Liver (tissue), 9 donors: ENCODE data around the gene PLTP. TPM values are rescaled to one million over a fixed set of nuclear protein-coding genes. Genes with fewer than 3 reads are reported as not detected.

ENCODE experiments used
- DNase-seq: peaks from one replicate; pipeline ENCODE4 v3.0.0-alpha.2; 2017; ENCODE audit warnings: low spot score
- H3K27ac ChIP-seq, 2 donors: one replicate each; pipeline ENCODE4 v1.7.0; 2013; ENCODE audit warnings: inconsistent platforms in 2 of 2, low read length in 2 of 2, control low read depth in 1 of 2, low read depth in 1 of 2, mild to moderate bottlenecking in 1 of 2
- H3K27me3 ChIP-seq, 4 donors: one replicate each; pipeline versions ENCODE4 v1.6.1 to v1.7.0; 2013; ENCODE audit warnings: low read length in 3 of 4, inconsistent platforms in 1 of 4, mild to moderate bottlenecking in 1 of 4, moderate library complexity in 1 of 4; ENCODE audit not compliant: control insufficient read depth in 4 of 4, insufficient read depth in 4 of 4
- H3K36me3 ChIP-seq, 4 donors: one replicate each; pipeline versions ENCODE4 v1.6.1 to v1.7.0; 2013; ENCODE audit warnings: low read length in 3 of 4, mild to moderate bottlenecking in 3 of 4, low read depth in 1 of 4, moderate library complexity in 1 of 4; ENCODE audit not compliant: control insufficient read depth in 4 of 4, insufficient read depth in 3 of 4
- H3K4me1 ChIP-seq, 4 donors: one replicate each; pipeline versions ENCODE4 v1.6.1 to v1.7.0; 2013; ENCODE audit warnings: low read length in 3 of 4, mild to moderate bottlenecking in 3 of 4, moderate library complexity in 1 of 4; ENCODE audit not compliant: control insufficient read depth in 4 of 4, insufficient read depth in 4 of 4
- H3K4me3 ChIP-seq, 3 donors: one replicate each; pipeline versions ENCODE4 v1.6.1 to v1.7.0; 2013; ENCODE audit warnings: low read length in 3 of 3, control low read depth in 1 of 3, low read depth in 1 of 3, mild to moderate bottlenecking in 1 of 3
- H3K9ac ChIP-seq, 2 donors: one replicate each; pipeline ENCODE4 v1.7.0; 2013; ENCODE audit warnings: low read length in 2 of 2, mild to moderate bottlenecking in 2 of 2, moderate library complexity in 2 of 2, control low read depth in 1 of 2, low read depth in 1 of 2
- H3K9me3 ChIP-seq, 4 donors: one replicate each; pipeline versions ENCODE4 v1.6.1 to v1.7.0; 2013; ENCODE audit warnings: low read length in 3 of 4; ENCODE audit not compliant: control insufficient read depth in 4 of 4
- EGR1 ChIP-seq, 2 donors: IDR thresholded peaks; 2 replicates each; pipeline ENCODE4 v1.6.1; 2016 to 2018; ENCODE audit warnings: antibody characterized with exemption in 2 of 2, low read depth in 2 of 2
- FOXA1 ChIP-seq: IDR thresholded peaks from 2 replicates; pipeline ENCODE4 v1.6.1; 2016; ENCODE audit warnings: antibody characterized with exemption
- FOXA2 ChIP-seq: IDR thresholded peaks from 2 replicates; pipeline ENCODE4 v1.6.1; 2016; ENCODE audit warnings: antibody characterized with exemption
- GABPA ChIP-seq, 2 donors: IDR thresholded peaks in 1 of 2; conservative IDR thresholded peaks in 1 of 2; 2 replicates each; pipeline ENCODE4 v1.6.1; 2016; ENCODE audit warnings: antibody characterized with exemption in 2 of 2, mild to moderate bottlenecking in 1 of 2, moderate library complexity in 1 of 2
- HNF4A ChIP-seq, 2 donors: conservative IDR thresholded peaks; 2 replicates each; pipeline ENCODE4 v1.6.1; 2016; ENCODE audit warnings: antibody characterized with exemption in 2 of 2, mild to moderate bottlenecking in 2 of 2
- HNF4G ChIP-seq: IDR thresholded peaks from 2 replicates; pipeline ENCODE4 v1.6.1; 2016; ENCODE audit warnings: antibody characterized with exemption
- JUND ChIP-seq, 2 donors: IDR thresholded peaks; 2 replicates each; pipeline ENCODE4 v1.6.1; 2016; ENCODE audit warnings: antibody characterized with exemption in 2 of 2
- NR2F2 ChIP-seq: IDR thresholded peaks from 2 replicates; pipeline ENCODE4 v1.6.1; 2016; ENCODE audit warnings: antibody characterized with exemption
- RAD21 ChIP-seq, 2 donors: IDR thresholded peaks; 2 replicates each; pipeline ENCODE4 v1.6.1; 2016; ENCODE audit warnings: antibody characterized with exemption in 2 of 2, mild to moderate bottlenecking in 2 of 2
- RXRA ChIP-seq, 2 donors: IDR thresholded peaks; 2 replicates each; pipeline ENCODE4 v1.6.1; 2017 to 2018; ENCODE audit warnings: antibody characterized with exemption in 2 of 2, mild to moderate bottlenecking in 1 of 2
- SP1 ChIP-seq: IDR thresholded peaks from 2 replicates; pipeline ENCODE4 v1.6.1; 2018; ENCODE audit warnings: antibody characterized with exemption, mild to moderate bottlenecking
- TAF1 ChIP-seq: conservative IDR thresholded peaks from 2 replicates; pipeline ENCODE4 v1.6.1; 2016; ENCODE audit warnings: antibody characterized with exemption, mild to moderate bottlenecking
- WGBS: extraction: QIAGEN DNeasy Blood & Tissue Kit; methylation state at CpG from one replicate; pipeline ENCODE4 v1.1.7; 2013; 5-methylcytosine and 5-hydroxymethylcytosine counted together
- polyA plus RNA-seq, 2 donors: library from polyadenylated mRNA; stranded (reverse) in 1 of 2; unstranded in 1 of 2; fragments of 200-250 nt in 1 of 2; fragments of >200 nt in 1 of 2; fragmentation: Nextera tagmentation in 1 of 2; extraction: Ambion mirVana in 1 of 2; gene quantifications; one replicate each; pipeline versions ENCODE4 v1.2.1 to v1.2.3, GENCODE V29; 2013 to 2015
- total RNA-seq, 2 donors: library from RNA; depleted of rRNA; stranded (reverse); fragments of >200 nt; gene quantifications; one replicate each; pipeline ENCODE4 v1.2.3, GENCODE V29; 2014
- TF ChIP-seq, protein P1 (sequence below): IDR thresholded peaks from 2 replicates; pipeline ENCODE4 v1.6.1; 2016; ENCODE audit warnings: antibody characterized with exemption
- TF ChIP-seq, protein P2 (sequence below): IDR thresholded peaks from 2 replicates; pipeline ENCODE4 v1.6.1; 2016; ENCODE audit warnings: antibody characterized with exemption
- TF ChIP-seq, protein P3 (sequence below): IDR thresholded peaks from 2 replicates; pipeline ENCODE4 v1.6.1; 2016; ENCODE audit warnings: antibody characterized with exemption
- TF ChIP-seq, protein P4 (sequence below): fragments of 150-350 bp; IDR thresholded peaks from 2 replicates; pipeline ENCODE4 v1.5.1; 2017; ENCODE audit warnings: improper control_type of control experiment, low read depth, low read length; ENCODE audit not compliant: missing input control
- donor health status: healthy.
- donor health status: healthy.
- donor health status: healthy.
- donor health status: healthy.
- donor health status: healthy.

PLTP gene
- total and polyA plus RNA-seq, 4 donors = 22.5 to 69.5 (median 60.7) TPM

DNA sequence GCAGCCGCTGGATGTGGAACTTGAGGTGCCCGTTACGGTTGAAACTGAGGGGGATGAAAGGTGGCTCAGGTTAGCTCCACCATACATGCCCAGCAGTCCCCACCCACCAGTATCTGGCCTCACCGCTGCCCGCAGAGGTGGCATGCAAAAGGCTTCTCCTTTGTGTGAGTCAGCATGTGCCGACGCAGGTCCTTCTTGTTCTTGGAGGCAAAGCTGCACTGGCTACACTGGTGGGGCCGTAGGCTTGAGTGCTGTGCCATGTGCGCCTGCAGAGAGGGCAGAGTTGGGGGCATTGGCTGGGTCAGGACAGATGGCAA is 38.3 kb upstream of the PLTP start:
- WGBS = 93% methylated on average over 9 of the region's 9 CpGs
- H3K9ac ChIP-seq = no peak overlapping the region
- peaks cover 5 to 16% (median 12%) of the 10 kb centered on the region in 4 donors for H3K4me1 ChIP-seq
- no peaks in the 10 kb centered on the region for H3K9me3 ChIP-seq
- DNase-seq = no peak
- no peak for TF ChIP-seq RXRA (IDR thresholded peaks at IDR 0.05)
- no peak for TF ChIP-seq NR2F2
- TF ChIP-seq, protein P1, sequence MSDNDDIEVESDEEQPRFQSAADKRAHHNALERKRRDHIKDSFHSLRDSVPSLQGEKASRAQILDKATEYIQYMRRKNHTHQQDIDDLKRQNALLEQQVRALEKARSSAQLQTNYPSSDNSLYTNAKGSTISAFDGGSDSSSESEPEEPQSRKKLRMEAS = no peak
- TF ChIP-seq, protein P2, sequence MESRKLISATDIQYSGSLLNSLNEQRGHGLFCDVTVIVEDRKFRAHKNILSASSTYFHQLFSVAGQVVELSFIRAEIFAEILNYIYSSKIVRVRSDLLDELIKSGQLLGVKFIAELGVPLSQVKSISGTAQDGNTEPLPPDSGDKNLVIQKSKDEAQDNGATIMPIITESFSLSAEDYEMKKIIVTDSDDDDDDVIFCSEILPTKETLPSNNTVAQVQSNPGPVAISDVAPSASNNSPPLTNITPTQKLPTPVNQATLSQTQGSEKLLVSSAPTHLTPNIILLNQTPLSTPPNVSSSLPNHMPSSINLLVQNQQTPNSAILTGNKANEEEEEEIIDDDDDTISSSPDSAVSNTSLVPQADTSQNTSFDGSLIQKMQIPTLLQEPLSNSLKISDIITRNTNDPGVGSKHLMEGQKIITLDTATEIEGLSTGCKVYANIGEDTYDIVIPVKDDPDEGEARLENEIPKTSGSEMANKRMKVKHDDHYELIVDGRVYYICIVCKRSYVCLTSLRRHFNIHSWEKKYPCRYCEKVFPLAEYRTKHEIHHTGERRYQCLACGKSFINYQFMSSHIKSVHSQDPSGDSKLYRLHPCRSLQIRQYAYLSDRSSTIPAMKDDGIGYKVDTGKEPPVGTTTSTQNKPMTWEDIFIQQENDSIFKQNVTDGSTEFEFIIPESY = no peak
- peaks cover 18 to 68% (median 28%) of the 10 kb centered on the region in 4 donors for H3K36me3 ChIP-seq
- no peaks in the 10 kb centered on the region for H3K27me3 ChIP-seq
- no peak overlapping the region for H3K4me3 ChIP-seq
- H3K27ac ChIP-seq = no peak overlapping the region

DNA sequence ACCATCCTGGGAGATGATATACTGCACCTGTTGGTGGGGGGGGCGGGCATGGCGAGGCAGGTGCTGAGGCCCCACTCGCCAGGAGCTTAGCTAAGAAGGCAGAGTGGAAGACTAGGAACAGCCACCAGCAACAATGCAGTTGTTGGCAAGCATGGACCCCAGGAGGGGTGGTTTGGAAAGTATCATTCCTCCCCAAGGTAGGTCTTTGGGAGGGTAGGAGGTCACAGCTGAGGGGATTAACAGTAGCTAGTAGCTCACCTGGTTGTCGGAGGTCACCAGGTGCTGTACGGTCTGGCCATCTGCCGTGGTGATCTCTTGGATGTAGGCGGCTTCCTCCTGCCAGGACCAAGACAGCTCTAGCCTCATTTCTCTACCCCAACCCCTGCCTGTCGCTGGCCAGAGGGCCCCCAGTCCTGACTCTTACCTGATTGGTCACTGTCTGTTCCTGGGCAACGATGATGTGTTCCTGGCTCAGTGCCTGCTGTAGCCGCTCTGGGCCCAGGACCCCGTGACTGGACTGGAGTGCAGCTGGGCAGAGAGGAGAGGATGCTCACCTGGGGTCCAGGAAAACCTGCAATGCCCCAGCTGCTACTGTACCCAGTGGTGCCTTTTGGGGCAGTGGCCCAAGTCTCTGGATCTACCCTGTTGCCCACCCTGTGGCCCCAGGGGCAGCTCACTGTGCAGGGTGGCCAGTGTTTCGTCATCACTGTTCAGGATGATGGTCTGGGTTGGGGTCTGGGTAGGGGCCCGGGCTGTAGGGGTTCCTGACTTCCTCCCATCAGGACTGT is 37.8 kb upstream of the PLTP start:
- peaks cover 5 to 16% (median 12%) of the 10 kb centered on the region in 4 donors for H3K4me1 ChIP-seq
- no peaks in the 10 kb centered on the region for H3K27me3 ChIP-seq
- H3K27ac ChIP-seq = no peak overlapping the region
- H3K9ac ChIP-seq = no peak overlapping the region
- H3K4me3 ChIP-seq = no peak overlapping the region
- TF ChIP-seq HNF4G (no peak), EGR1 (IDR thresholded peaks at IDR 0.05; ENCODE audit: low read depth in 2 of 2) (no peak), HNF4A (conservative IDR thresholded peaks at IDR 0.05) (no peak), RXRA (IDR thresholded peaks at IDR 0.05) (no peak), GABPA (IDR thresholded peaks at IDR 0.05 in 1 of 2, conservative IDR thresholded peaks at IDR 0.05 in 1 of 2) (no peak), JUND (IDR thresholded peaks at IDR 0.05) (no peak), FOXA1 (no peak), TAF1 (no peak), FOXA2 (no peak), NR2F2 (no peak), RAD21 (IDR thresholded peaks at IDR 0.05) (no peak), SP1 (no peak)
- TF ChIP-seq, protein P3, sequence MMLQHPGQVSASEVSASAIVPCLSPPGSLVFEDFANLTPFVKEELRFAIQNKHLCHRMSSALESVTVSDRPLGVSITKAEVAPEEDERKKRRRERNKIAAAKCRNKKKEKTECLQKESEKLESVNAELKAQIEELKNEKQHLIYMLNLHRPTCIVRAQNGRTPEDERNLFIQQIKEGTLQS = no peak
- TF ChIP-seq, protein P2 = no peak
- TF ChIP-seq, protein P4, sequence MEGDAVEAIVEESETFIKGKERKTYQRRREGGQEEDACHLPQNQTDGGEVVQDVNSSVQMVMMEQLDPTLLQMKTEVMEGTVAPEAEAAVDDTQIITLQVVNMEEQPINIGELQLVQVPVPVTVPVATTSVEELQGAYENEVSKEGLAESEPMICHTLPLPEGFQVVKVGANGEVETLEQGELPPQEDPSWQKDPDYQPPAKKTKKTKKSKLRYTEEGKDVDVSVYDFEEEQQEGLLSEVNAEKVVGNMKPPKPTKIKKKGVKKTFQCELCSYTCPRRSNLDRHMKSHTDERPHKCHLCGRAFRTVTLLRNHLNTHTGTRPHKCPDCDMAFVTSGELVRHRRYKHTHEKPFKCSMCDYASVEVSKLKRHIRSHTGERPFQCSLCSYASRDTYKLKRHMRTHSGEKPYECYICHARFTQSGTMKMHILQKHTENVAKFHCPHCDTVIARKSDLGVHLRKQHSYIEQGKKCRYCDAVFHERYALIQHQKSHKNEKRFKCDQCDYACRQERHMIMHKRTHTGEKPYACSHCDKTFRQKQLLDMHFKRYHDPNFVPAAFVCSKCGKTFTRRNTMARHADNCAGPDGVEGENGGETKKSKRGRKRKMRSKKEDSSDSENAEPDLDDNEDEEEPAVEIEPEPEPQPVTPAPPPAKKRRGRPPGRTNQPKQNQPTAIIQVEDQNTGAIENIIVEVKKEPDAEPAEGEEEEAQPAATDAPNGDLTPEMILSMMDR = no peak
- TF ChIP-seq, protein P1 = no peak
- no peak for DNase-seq
- peaks cover 21 to 73% (median 30%) of the 10 kb centered on the region in 4 donors for H3K36me3 ChIP-seq
- WGBS = 90% methylated on average over 13 of the region's 13 CpGs
- H3K9me3 ChIP-seq = no peaks in the 10 kb centered on the region
